Activated CD8-positive, alpha-beta memory T cell treated with anti-CD3 and anti-CD28 coated beads, Interleukin-2, amount 50 U/mL, for 1 hour (primary cell): ENCODE results near the gene TSACC.
"Not testable (repeated sequence)": the region's sequence is repeated elsewhere in the genome, so short reads cannot be mapped to it uniquely, and the experiment has no call there.

Experiments
- DNase-seq: peaks from one replicate; pipeline ENCODE4 v3.0.0-alpha.2; 2020; ENCODE audit errors: extremely low read depth

Gene TSACC

DNA sequence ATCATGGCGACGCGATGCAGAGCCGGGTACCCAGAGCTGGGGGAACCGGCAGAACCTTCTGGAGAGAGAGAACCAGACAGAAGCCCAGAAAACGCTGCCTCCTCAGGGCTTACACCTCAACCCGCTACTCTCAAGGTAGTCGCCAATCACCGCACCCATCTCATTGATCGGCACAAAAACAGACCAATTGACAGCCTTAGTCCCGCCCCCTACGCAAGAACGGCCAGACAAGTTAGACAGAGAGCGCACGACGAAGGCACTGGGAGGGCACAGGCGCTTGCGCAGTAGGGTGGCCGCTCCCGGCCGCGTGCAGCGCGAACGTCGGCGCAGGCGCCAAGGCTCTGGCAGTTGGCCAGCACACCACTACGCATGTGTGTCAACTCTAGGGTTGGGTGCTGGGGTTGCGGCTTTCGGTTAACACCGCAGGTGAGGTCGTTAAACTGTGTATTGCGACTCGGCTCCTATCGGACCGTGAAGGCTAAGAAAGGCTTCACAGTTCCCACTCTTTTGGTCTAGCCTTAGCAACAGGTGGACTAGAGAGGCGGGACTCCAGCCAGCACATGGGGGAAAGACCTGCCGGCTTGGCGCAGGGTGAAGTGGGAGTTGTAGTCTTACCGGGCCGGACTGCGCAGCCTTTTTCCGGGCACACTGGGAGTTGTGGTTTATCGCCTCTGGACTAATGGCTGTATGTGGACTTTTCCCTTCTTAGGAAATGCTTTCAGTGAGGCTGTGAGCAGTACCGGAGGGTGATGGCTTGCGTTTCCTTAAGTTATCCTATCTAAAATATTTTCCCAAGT, at the start of gene TSACC, which contains the start of gene CCT3:
TSS of gene TSACC (plus strand) at position 347 of the 797 bp plus-strand sequence. CDS start 1,232 bp downstream, outside the sequence.
TSS of gene CCT3 (minus strand) at position 113 of the 797 bp plus-strand sequence. CDS start at position 5, 108 bp downstream.
- DNase-seq = peak; percentile 98

DNA sequence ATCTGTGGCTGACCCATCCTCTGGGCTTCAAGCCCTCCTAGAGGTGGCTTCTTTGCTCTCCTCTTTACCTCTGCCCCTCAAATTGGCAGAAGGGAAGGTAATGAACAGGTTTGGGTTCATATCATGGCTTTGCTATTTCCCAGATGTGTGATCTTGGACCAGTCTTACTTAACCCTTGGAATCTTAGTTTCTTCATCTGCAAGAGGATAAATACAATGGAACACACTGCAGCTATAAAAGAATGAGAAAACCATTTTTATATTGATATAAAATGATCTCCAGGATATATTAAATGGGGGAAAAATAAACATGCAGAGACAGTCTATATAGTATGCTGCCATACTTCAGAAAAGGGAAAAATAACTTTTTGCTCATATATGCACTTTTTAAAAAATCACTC, 48.5 kb upstream of the TSACC start:
- DNase-seq = no peak

DNA sequence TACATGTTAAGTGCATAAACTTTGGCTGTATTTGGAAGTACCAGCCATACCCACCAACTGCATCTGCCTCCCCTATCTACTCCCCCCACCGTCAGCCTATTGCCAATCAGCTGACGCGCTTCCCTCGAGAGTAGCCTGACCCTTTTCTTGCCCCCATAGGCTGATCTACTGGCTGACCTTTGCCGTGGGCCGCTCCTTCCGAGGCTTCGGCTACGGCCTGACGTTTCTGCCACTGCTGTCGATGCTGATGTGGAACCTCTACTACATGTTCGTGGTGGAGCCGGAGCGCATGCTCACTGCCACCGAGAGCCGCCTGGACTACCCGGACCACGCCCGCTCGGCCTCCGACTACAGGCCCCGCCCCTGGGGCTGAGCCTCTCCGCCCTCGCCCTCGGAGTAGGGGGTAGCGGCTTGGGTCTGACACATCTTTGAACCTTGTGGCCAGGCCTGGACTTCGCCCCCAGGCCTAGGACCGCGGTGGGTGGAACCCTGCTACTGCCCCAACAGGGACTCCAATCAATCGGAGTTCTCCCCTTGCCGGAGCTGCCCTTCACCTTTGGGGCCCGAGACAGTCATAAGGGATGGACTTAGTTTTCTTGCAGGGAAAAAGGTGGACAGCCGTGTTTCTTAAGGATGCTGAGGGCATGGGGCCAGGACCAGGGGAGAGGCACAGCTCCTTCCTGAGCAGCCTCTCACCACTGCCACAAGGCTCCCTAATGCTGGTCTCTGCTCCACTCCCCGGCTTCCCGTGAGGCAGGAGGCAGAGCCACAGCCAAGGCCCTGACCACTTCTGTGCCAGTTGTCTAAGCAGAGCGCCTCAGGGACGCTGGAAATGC, 46.9 kb upstream of the TSACC start:
- DNase-seq = no peak

DNA sequence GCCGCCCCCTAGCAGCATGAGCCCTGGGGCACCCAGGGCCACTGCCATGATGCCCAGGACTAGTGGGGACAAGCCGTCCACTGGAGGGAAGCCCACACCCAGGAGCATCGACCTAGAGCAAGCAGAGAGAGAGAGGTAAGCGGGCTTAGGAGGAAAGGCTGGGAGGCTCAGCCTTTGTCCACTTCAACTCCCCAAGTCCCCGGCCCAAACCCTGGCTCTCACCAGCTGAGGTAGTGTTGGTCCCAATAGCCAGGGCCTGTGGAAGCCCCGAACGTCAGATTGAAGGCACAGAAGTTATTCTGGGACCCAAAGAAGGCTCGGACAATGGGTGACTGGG, 45.3 kb upstream of the TSACC start:
- DNase-seq = no peak

DNA sequence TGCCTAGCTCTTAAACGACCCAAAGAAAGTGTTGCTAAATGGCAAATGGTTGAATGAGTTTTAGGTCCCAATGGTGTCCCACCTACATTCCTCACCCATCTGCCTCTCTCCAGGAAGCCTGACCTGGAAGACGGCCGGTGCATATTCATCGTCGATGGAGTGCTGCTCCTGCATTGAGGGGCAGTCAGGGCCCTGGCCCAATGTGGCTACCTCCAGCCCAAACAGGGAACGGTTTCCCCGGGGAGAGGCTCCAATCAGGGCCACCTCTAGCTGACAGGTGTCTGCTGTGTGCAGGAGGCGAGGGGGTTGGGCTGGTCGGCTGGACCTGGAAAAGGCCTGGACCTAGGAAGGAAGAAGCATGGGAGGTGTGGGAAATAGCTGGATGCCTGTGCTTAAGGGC, 44.4 kb upstream of the TSACC start:
- DNase-seq = no peak

DNA sequence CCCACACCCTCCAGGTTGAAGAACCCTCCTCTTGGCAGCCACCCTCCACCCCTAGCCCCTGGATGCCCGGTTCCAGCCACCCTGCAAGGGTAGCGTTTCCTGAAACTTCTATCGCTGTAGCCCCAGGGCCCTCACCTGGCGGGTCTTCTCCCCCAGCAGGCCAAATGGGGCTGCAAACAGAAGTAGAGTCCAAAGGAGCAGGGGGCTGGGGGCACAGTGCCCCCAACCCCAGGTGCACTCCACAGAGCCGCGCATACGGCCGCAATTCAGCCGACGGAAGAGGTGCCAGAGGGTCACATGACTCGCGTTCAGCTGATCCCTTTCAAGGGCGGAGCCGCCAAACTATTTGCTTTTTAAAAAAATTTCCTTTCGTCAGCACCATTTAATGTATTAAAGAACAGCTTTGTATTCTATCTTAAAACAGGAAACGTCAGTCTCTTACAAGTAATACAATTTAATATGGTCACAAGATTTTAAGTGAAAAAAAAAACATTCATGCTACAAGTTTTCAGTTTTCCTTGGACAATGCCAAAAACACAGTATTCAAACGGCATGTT, 42.9 kb upstream of the TSACC start, which contains the start of gene GLMP:
TSS of gene GLMP (minus strand) at position 289 of the 557 bp plus-strand sequence. CDS start at position 255, 34 bp downstream.
- no peak for DNase-seq

DNA sequence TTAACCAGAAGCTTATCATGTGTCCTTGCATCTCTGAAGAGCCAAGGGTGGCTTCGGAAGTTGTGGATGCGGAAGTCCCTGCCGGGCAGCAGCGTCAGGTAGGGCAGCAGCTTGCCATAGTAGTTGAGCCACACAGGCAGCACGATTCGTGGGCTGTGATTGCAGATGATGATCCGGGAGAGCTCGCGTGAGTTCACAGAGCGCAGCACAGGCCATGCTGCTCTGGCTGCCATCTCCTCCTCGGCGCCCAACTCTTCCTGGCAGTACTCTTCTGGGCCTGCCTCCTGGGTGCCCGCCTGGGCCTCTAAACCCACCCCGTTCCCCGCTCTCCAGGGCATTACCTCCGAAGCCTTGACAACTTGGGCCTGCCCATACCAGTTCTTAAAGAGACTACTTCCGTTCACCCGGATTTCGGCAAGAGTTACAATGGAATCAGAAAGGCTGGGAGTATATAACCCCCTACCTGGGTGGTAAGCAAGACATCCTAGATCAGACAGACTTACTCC, 39.4 kb upstream of the TSACC start, which contains the start of gene VHLL:
TSS of gene VHLL (minus strand) at position 456 of the 506 bp plus-strand sequence. CDS start at position 338, 118 bp downstream.
- DNase-seq = no peak

DNA sequence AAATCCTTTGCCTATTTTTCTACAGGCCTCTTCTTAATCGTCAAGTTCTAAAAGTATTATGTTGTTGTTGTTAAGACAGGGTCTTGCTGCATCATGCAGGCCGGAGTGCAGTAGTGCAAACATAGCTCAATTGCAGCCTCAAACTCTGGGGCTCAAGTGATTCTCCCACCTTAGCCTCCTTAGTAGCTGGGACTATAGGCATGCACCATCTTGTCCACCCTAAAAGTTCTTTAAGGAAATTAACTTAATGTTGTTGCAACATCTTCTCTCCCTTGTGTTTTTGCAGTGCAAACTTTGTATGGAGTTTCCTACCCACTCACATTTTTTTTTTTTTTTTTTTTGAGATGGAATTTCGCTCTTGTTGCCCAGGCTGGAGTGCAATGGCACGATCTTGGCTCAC, 35.1 kb upstream of the TSACC start:
- no peak for DNase-seq

DNA sequence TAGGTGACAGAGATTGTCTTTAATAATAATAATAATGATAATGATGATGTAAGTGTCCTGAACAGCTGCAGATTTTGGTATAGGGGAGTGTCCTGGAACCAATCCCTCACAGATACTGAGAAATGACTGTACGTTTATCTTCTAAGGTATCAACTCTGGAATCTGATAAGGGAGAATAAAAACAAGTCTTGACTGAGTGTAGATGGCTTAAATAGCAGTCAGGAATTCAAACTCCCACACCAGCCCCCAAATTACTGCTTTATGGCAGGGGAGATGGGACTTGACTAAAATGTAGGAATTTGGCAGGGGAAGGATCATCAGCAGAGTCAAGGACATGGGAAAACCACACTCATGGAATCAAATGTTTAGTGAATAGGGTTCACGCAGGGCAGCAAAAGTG, 33.1 kb upstream of the TSACC start:
- no peak for DNase-seq

DNA sequence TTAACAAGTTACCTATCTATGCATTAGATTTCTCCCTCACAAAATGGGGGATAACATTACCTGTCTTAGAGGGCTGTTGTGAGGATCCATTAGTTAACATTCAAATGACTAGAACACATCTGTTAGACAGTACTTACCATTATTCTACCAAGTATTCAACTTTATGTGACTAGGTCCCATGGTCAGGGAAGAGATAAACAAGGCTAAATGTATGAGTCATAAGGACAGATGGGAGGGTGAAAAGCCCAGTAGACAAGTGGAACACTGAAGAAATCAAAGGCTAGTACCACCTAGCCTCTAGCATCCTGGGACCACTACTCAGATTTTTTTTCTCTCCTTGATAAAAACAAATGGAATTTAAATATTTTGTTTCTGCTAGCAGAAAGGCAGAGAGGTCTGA, 30.2 kb upstream of the TSACC start:
- DNase-seq = no peak

DNA sequence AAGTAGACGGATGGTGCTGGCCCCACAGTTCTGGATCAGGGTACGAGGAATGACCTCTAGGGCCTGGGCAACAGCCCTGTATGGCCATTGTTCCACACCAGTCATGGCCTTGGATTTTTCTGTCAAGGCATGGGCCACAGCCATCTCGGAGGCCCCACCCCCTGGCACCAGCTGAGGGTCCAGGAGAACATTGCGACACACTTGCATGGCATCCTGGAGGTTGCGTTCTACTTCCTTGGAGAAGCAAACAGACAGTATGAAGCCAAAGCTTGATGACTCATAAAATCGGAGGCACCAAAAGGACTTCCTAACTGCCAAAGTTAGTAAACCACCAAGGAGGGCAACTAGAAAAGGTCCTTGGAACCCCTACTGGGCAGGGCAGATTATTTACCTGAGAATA, 27.4 kb upstream of the TSACC start:
- DNase-seq = no peak

DNA sequence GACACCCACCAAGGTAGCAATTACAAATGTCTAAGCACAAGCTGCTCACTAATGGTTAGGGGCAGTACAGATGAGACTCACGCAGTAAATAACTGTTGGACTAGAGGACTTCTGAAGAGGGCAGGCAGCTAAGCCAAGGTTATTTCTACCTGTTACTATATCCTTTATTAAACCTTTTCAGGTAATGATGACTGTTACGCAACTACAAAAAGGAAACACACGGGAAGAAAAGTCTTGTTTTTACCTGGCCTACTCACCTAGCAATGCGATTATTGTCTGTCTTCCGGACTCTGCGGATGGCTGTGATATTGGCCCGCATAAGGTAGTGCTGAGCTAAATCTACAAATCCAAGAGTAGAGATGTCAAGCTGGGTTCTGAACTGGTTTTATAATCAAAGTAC, 21.4 kb upstream of the TSACC start:
- DNase-seq = no peak

DNA sequence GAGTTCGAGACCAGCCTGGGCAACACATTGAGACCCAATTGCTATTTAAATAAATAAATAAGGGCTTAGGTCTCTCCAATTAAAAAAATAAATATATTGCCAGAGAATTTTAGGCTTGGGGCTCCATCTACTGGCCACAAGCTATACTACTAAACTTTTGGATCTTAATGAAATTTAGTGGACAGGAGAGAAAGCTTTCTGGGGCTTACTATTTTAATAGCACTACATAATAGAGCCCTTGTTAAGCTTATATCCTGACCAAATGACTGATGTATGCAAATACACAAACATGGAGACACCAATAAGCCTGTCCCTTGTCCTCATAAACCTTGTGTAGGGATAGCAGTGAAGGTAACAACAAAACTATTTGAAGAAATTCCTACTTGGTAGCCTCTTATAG, 18.7 kb upstream of the TSACC start:
- no peak for DNase-seq

DNA sequence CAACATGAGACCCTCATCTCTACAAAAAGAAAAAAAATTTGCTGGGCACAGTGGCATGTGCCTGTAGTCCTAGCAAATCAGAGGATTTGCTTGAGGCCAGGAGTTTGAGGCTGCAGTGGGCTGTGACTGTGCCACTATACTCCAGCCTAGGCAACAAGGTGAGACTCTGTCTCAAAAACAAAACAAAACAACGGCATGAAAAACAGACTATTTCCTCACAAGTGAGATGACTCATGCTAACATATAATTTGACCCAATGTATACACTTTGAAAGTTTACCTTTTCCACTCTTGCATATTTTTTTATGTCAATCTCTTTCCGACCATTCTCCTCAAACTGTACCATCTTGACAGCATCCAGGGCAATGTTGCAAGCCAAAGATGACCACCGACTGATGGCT, 17.8 kb upstream of the TSACC start:
- DNase-seq = no peak

DNA sequence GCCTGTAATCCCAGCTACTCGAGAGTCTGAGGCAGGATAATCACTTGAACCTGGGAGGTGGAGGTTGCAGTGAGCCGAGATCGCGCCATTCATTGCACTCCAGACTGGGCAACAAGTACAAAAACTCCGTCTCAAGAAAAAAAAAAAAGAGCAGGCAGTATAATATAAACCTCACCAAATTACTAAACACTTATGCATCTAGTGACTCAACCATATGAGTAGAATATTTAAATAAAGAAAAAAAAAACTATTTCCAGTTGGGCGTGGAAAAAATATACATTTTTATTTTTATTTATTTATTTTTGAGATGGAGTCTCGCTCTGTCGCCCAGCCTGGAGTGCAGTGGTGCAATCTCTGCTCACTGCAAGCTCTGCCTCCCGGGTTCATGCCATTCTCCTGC, 15.1 kb upstream of the TSACC start:
- not testable (repeated sequence) for DNase-seq

DNA sequence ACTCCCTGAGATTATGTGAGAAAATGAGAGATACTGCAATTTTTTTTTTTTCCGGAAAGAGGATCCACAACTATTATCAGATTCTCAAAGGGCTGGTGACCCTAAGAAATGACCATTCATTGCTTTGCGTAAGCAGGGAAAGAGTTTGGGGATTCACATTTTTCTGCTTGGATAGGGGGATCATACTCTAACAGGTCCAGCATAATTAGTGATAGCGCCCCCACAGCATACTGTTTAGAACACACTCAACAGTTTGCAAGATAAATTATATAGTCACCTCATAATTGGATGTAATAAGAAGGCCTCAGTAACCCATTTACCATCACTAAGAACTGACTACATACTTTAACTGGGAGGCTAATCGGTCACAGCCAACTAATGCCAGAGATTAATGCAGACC, 2.1 kb upstream of the TSACC start:
- no peak for DNase-seq

DNA sequence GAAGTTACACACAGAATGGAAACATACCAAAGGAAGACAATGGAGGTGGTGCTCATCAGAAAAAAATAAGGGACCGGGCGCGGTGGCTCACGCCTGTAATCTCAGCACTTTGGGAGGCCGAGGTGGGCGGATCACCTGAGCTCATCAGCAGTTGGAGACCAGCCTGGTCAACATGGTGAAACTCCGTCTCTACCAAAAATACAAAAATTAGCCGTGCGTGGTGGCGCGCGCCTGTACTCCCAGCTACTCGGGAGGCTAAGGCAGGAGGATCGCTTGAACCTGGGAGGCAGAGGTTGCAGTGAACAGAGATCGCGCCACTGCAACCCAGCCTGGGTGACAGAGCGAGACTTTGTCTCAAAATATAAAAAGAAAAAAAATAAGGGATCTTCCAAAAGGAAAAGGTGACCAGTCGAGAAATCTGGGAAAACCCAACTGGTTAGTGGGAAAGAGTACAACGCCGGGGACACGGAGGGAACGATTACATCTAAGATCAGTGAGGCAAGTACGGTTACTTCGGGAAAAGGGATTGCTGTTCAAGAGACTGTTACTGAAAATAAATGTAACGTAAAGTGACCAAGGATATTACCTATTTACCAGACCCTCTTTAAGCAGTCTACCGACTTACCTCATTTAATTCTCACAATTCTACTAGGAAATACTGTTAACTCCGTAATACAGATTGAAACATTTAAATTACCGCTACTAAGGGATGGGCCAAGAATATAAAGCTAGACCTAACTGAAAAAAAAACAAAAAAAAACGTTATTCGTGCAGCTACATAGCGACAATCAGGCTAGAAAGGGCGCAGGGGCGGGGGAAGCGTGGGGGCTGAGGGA, 1.1 kb upstream of the TSACC start:
- DNase-seq = no peak

DNA sequence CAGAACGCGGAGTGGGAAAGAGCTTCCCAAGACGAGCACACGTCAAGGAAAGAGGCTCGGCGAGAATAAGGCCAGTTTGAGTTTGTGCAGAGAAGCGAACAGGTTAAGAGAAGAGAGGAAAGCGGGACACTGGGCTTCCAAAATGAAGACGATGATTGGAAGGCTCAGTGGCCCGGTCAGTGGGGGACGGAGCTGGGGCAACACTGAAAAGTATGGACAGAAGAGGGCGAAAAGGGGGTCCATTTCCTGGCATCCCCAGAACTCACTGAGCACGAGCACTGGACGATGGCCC, 492 bp upstream of the TSACC start:
- DNase-seq = no peak

DNA sequence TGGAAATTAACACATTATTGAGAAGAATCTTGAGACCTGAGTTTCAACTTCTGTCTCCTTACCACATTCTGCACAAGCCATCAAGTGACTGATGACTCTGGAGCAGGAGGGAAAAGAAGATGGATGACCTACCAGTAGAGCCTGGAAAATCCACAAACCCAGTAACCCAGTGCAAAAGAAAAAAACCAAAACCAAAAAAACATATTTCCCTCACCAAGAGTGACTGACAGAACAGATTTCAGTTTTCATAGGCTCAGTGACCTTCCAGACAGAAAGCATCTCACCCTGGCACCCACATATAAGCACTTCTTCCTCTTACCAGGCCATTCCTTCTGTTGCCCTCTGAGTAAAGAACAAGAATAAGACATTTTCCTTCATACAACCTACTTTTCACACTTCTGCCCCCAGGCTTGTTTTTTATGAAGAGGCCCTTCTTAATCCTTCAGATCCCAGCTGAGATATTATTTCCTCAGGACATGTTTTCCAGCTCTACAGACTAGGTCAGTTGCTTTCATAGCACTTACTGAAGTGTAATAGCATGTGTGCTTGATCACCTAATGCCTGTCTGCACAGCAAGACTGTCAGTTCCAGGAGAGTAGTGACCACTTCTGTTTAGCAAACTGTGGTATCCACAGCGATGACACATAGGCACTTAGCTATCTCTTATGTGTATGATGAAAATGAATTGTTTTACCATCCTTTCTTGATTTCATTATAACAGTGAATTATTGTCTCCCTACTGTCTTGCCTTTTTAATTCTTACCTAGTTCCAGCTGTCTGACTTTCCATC, 4.0 kb downstream of the TSACC start:
- no peak for DNase-seq

DNA sequence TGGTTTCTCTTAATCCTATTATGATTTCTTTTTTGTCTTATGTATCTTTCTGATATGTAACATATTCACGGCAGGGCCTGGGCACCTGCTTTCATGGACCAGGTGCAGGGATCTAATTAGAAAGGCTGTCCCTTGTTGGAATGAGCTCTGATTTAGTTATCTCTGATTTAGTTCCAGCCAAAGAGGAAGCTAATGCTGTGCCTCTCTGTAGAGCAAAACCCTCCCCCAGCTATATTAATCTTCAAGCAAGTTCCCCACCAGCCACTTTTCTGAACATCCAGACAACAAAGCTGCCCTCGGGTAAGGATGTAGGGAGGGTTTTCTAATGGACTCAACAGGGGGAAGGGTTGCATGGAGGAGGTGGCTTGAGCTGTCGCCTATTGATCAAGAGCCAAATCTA, 6.1 kb downstream of the TSACC start:
- DNase-seq = no peak

DNA sequence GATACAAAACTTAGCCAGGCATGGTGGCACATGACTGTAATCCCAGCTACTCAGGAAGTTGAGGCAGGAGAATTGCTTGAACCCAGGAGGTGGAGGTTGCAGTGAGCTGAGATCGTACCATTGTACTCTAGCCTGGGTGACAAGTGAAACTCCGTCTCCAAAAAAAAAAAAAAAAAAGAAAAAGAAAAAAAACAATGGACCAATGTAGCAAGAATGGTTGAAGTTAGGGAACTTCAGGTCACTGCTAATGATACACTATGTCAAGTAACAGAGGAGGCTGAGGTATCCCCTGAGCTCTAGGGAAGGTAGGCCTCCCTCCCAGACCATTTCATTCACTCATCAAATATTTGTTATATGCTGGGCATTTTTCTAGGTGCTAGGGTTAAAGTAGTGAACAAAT, 7.7 kb downstream of the TSACC start:
- DNase-seq = not testable (repeated sequence)
